ENCODE results near the gene GMEB1.
"Not testable (repeated sequence)": the region's sequence is repeated elsewhere in the genome, so short reads cannot be mapped to it uniquely, and the experiment has no call there.

Gene GMEB1

GRCh38 chr1:28668191-28668955, at the start of gene GMEB1:
TSS of gene GMEB1 (plus strand) at chr1:28668784. CDS start at chr1:28683613, 14,829 bp downstream.
- DNase-seq: peak; percentile 95

- DNase-seq: no peak
Observed at GRCh38 chr1:28631713-28632112, 36.9 kb upstream of the GMEB1 start.

- no peak for DNase-seq
Observed at GRCh38 chr1:28632560-28632959, 36.0 kb upstream of the GMEB1 start.

- DNase-seq: no peak
Observed at GRCh38 chr1:28640766-28641165, 27.8 kb upstream of the GMEB1 start.

- peak; percentile 68 for DNase-seq
Observed at GRCh38 chr1:28642056-28642846, 26.3 kb upstream of the GMEB1 start.

GRCh38 chr1:28642847-28643635, 25.5 kb upstream of the GMEB1 start, which contains the start of gene TAF12:
TSS of gene TAF12 (minus strand) at chr1:28643067. CDS start at chr1:28622081, 20,986 bp downstream.
- DNase-seq: peak; percentile 95

GRCh38 chr1:28644494-28644893, 24.1 kb upstream of the GMEB1 start:
- DNase-seq: no peak

- DNase-seq: not testable (repeated sequence)
Observed at GRCh38 chr1:28645406-28645805, 23.2 kb upstream of the GMEB1 start.

- DNase-seq: no peak
Observed at GRCh38 chr1:28646040-28646439, 22.5 kb upstream of the GMEB1 start.

GRCh38 chr1:28648008-28648473, 20.5 kb upstream of the GMEB1 start:
- peak; percentile 88 for DNase-seq

GRCh38 chr1:28648474-28649198, 19.9 kb upstream of the GMEB1 start, which contains the start of gene RNU11:
TSS of gene RNU11 (plus strand) at chr1:28648600.
- DNase-seq: peak; percentile 93

GRCh38 chr1:28653063-28653462, 15.5 kb upstream of the GMEB1 start:
- DNase-seq: not testable (repeated sequence)

- not testable (repeated sequence) for DNase-seq
Observed at GRCh38 chr1:28653870-28654269, 14.7 kb upstream of the GMEB1 start.

- not testable (repeated sequence) for DNase-seq
Observed at GRCh38 chr1:28655448-28656311, 12.9 kb upstream of the GMEB1 start.

GRCh38 chr1:28656335-28656734, 12.2 kb upstream of the GMEB1 start:
- DNase-seq: no peak

GRCh38 chr1:28663871-28664470, 4.6 kb upstream of the GMEB1 start:
- DNase-seq: no peak

GRCh38 chr1:28666806-28667205, 1.8 kb upstream of the GMEB1 start:
- DNase-seq: no peak

GRCh38 chr1:28668956-28669723, 556 bp downstream of the GMEB1 start:
- peak; percentile 82 for DNase-seq

- DNase-seq: no peak
Observed at GRCh38 chr1:28671254-28671780, 2.7 kb downstream of the GMEB1 start.

GRCh38 chr1:28672971-28673370, 4.4 kb downstream of the GMEB1 start:
- DNase-seq: not testable (repeated sequence)

All from activated CD8-positive, alpha-beta memory T cell treated with anti-CD3 and anti-CD28 coated beads, Interleukin-2, amount 50 U/mL, for 48 hours (primary cell).